Bronchial epithelial cell (primary cell): ENCODE results near the gene MTX1. TPM values are rescaled to one million over a fixed set of nuclear protein-coding genes. Genes with fewer than 3 reads are reported as not detected.
A peak's percentile ranks its signal among the peaks of the same experiment; 100 is the strongest.
"Not testable (repeated sequence)": the region's sequence is repeated elsewhere in the genome, so short reads cannot be mapped to it uniquely, and the experiment has no call there.

Source experiments
- DNase-seq: peaks from one replicate; pipeline ENCODE4 v3.0.0-alpha.2; 2010; ENCODE audit warnings: low read depth
- FAIRE-seq: peaks from 2 replicates; lab custom pipeline; 2011; peaks lifted over from hg19 to GRCh38; lab: Jason Lieb, UNC
- H3K27me3 ChIP-seq: 2 replicates; pipeline ENCODE4 v1.5.1; 2011; ENCODE audit warnings: low read length; ENCODE audit not compliant: control insufficient read depth, insufficient read depth
- H3K36me3 ChIP-seq: 2 replicates; pipeline ENCODE4 v1.5.1; 2011; ENCODE audit warnings: low read length; ENCODE audit not compliant: control insufficient read depth, insufficient read depth
- H3K4me3 ChIP-seq: 2 replicates; pipeline ENCODE4 v1.5.1; 2011; ENCODE audit warnings: mild to moderate bottlenecking, low read depth, low read length, control low read depth
- CTCF ChIP-seq: IDR thresholded peaks from 2 replicates; pipeline ENCODE4 v1.5.1; 2011; ENCODE audit warnings: mild to moderate bottlenecking, moderate library complexity, low read length, control low read depth, inconsistent platforms; ENCODE audit not compliant: insufficient read depth, severe bottlenecking
- total RNA-seq: library from RNA; depleted of rRNA; stranded (reverse); fragments of >200 nt; gene quantifications from 2 replicates; pipeline ENCODE4 v1.2.1, GENCODE V29; 2014

Gene MTX1
- total RNA-seq, 1 donor from 2014 or later = 48.4 TPM

GRCh38 chr1:155209312-155209721 lies 822 bp downstream of the MTX1 start:
- DNase-seq (no peak), FAIRE-seq (no peak)
- H3K27me3 ChIP-seq = no peaks in the 10 kb centered on the region
- H3K36me3 ChIP-seq = peaks cover 7% of the 10 kb centered on the region
- peak overlapping the region; percentile 90 for H3K4me3 ChIP-seq
- no peak for TF ChIP-seq CTCF

- peak; percentile 13 for FAIRE-seq
- no peaks in the 10 kb centered on the region for H3K27me3 ChIP-seq
- no peak for DNase-seq
- no peak for TF ChIP-seq CTCF
- H3K4me3 ChIP-seq = no peak overlapping the region
- peaks cover 7% of the 10 kb centered on the region for H3K36me3 ChIP-seq
Measured at GRCh38 chr1:155210314-155211104, 2.0 kb downstream of the MTX1 start.

- H3K4me3 ChIP-seq, FAIRE-seq, DNase-seq, H3K36me3 ChIP-seq, H3K27me3 ChIP-seq: not testable (repeated sequence)
Measured at GRCh38 chr1:155211381-155212050, 3.0 kb downstream of the MTX1 start.

GRCh38 chr1:155212051-155212440 lies 3.6 kb downstream of the MTX1 start:
- not testable (repeated sequence) for H3K27me3 ChIP-seq, H3K4me3 ChIP-seq, FAIRE-seq, H3K36me3 ChIP-seq, DNase-seq

GRCh38 chr1:155214702-155215101 lies 6.2 kb downstream of the MTX1 start:
- not testable (repeated sequence) for H3K27me3 ChIP-seq, H3K4me3 ChIP-seq
- FAIRE-seq = peak; percentile 72

GRCh38 chr1:155218854-155219591 lies 10.5 kb downstream of the MTX1 start:
- Histone ChIP-seq H3K27me3 (no peaks in the 10 kb centered on the region), H3K4me3 (no peak overlapping the region), H3K36me3 (no peaks in the 10 kb centered on the region)
- DNase-seq (peak; percentile 63), FAIRE-seq (no peak)
- no peak for TF ChIP-seq CTCF

More at GRCh38 chr1:155214702-155215101, 6.2 kb downstream of the MTX1 start:
- not testable (repeated sequence) for DNase-seq, H3K36me3 ChIP-seq

- H3K27me3 ChIP-seq = no peaks in the 10 kb centered on the region
- no peak for TF ChIP-seq CTCF
- FAIRE-seq (no peak), DNase-seq (no peak)
- H3K36me3 ChIP-seq = no peaks in the 10 kb centered on the region
- H3K4me3 ChIP-seq = no peak overlapping the region
Measured at GRCh38 chr1:155219592-155220031, 11.1 kb downstream of the MTX1 start.

GRCh38 chr1:155220211-155220965 lies 11.9 kb downstream of the MTX1 start:
- H3K36me3 ChIP-seq, FAIRE-seq, H3K27me3 ChIP-seq, H3K4me3 ChIP-seq, DNase-seq: not testable (repeated sequence)
